Posterior cingulate gyrus (tissue), 11 donors: Measurements from ENCODE around the gene CCDC167.
A peak's percentile ranks its signal among the peaks of the same experiment; 100 is the strongest.
"Not testable (repeated sequence)": the region's sequence is repeated elsewhere in the genome, so short reads cannot be mapped to it uniquely, and the experiment has no call there.

Experiments
- DNase-seq, 10 donors: peaks; one replicate each; pipeline versions ENCODE4 v3.0.0 to v3.0.0-alpha.2; 2020 to 2021; ENCODE audit warnings: mixed read lengths in 3 of 10
- intact Hi-C: fragments of 100-400 bp; cut with DNase I; formaldehyde crosslinking; loops from one replicate; pipeline ENCODE4 v1.15.1; 2023

The CCDC167 gene

GRCh38 chr6:37512400-37513011, 12.8 kb upstream of the CCDC167 start:
- peak in 3 of 10 donors; percentile 13 to 35 (median 24) for DNase-seq
- intact Hi-C loops = no loop called here

GRCh38 chr6:37511910-37512399, 12.3 kb upstream of the CCDC167 start:
- intact Hi-C loops = no loop called here
- peak in 3 of 10 donors; percentile 26 to 69 (median 65) for DNase-seq

GRCh38 chr6:37511201-37511600, 11.5 kb upstream of the CCDC167 start:
- intact Hi-C loops = no loop called here
- peak in 3 of 10 donors; percentile 18 to 71 (median 30) for DNase-seq

- DNase-seq = peak in 1 of 10 donors; percentile 1
- intact Hi-C loops = no loop called here
These were observed 8.2 kb upstream of the CCDC167 start for GRCh38 chr6:37507690-37508421.

- intact Hi-C loops = no loop called here
- no peak for DNase-seq
These were observed 7.4 kb upstream of the CCDC167 start for GRCh38 chr6:37507077-37507476.

GRCh38 chr6:37506479-37506878, 6.8 kb upstream of the CCDC167 start:
- intact Hi-C loops = no loop called here
- peak in 1 of 10 donors; percentile 5 for DNase-seq

GRCh38 chr6:37504024-37504423, 4.3 kb upstream of the CCDC167 start:
- peak in 2 of 10 donors; percentile 16 to 30 for DNase-seq
- intact Hi-C loops = no loop called here

- intact Hi-C loops = no loop called here
- DNase-seq = peak in 2 of 10 donors; percentile 27 to 49
These were observed 3.7 kb upstream of the CCDC167 start for GRCh38 chr6:37503309-37503965.

GRCh38 chr6:37502703-37503291, 3.1 kb upstream of the CCDC167 start:
- intact Hi-C loops = no loop called here
- peak in 2 of 10 donors; percentile 0 to 13 for DNase-seq

- intact Hi-C loops = no loop called here
- peak in 3 of 10 donors; percentile 15 to 54 (median 48) for DNase-seq
These were observed 2.2 kb upstream of the CCDC167 start for GRCh38 chr6:37501632-37502491.

- intact Hi-C loops = not testable (repeated sequence)
These were observed 1.2 kb upstream of the CCDC167 start for GRCh38 chr6:37500904-37501303.

GRCh38 chr6:37500294-37500608, 558 bp upstream of the CCDC167 start:
- intact Hi-C loops = no loop called here
- DNase-seq = no peak

More at GRCh38 chr6:37500904-37501303, 1.2 kb upstream of the CCDC167 start:
- DNase-seq = not testable (repeated sequence)

- intact Hi-C loops = no loop called here
- peak in 3 of 10 donors; percentile 8 to 32 (median 14) for DNase-seq
These were observed 2.5 kb downstream of the CCDC167 start for GRCh38 chr6:37496951-37497885.

- intact Hi-C loops = no loop called here
These were observed 4.3 kb downstream of the CCDC167 start for GRCh38 chr6:37495244-37495934.

GRCh38 chr6:37493661-37493995, 6.1 kb downstream of the CCDC167 start:
- intact Hi-C loops = no loop called here
- peak in 2 of 10 donors; percentile 20 to 56 for DNase-seq

More at GRCh38 chr6:37495244-37495934, 4.3 kb downstream of the CCDC167 start:
- peak in 3 of 10 donors; percentile 7 to 29 (median 16) for DNase-seq

GRCh38 chr6:37492991-37493660, 6.6 kb downstream of the CCDC167 start:
- DNase-seq = peak in 3 of 10 donors; percentile 68 to 82 (median 79)
- intact Hi-C loops = no loop called here

GRCh38 chr6:37492236-37492972, 7.3 kb downstream of the CCDC167 start:
- intact Hi-C loops = no loop called here
- DNase-seq = peak in 2 of 10 donors; percentile 23 to 42
